GM20000 (cell line): ENCODE data around the gene SERPINA5.
"Not testable (repeated sequence)": the region's sequence is repeated elsewhere in the genome, so short reads cannot be mapped to it uniquely, and the experiment has no call there.

Experiments
- DNase-seq: peaks from one replicate; pipeline ENCODE4 v3.0.0; 2012; ENCODE audit warnings: low spot score
- TF ChIP-seq, protein P1 (sequence below): IDR thresholded peaks from 2 replicates; pipeline ENCODE4 v1.5.1; 2012; ENCODE audit warnings: mild to moderate bottlenecking, control low read depth; ENCODE audit errors: extremely low read depth, missing control alignments

Gene SERPINA5

DNA sequence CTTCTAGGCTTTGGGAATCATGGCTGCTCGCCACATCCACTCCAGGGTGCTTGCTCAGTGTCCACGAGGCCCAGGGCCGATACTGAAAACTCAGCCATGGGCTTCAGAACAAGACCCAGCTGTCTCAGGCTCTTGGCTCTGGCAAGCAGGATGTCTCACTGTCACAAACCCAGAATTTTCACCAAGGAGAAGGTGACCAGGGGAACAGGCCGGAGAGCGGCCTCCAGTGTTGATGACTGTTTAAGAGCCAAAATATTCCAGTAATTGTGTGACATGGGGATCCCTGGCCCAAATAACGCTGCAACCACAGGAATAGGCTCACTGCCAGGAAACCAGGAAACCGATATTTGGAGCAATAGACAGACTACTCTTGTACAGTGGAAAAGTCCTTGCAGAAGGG lies 9.8 kb upstream of the SERPINA5 start:
- no peak for DNase-seq
- TF ChIP-seq, protein P1, sequence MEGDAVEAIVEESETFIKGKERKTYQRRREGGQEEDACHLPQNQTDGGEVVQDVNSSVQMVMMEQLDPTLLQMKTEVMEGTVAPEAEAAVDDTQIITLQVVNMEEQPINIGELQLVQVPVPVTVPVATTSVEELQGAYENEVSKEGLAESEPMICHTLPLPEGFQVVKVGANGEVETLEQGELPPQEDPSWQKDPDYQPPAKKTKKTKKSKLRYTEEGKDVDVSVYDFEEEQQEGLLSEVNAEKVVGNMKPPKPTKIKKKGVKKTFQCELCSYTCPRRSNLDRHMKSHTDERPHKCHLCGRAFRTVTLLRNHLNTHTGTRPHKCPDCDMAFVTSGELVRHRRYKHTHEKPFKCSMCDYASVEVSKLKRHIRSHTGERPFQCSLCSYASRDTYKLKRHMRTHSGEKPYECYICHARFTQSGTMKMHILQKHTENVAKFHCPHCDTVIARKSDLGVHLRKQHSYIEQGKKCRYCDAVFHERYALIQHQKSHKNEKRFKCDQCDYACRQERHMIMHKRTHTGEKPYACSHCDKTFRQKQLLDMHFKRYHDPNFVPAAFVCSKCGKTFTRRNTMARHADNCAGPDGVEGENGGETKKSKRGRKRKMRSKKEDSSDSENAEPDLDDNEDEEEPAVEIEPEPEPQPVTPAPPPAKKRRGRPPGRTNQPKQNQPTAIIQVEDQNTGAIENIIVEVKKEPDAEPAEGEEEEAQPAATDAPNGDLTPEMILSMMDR = no peak

DNA sequence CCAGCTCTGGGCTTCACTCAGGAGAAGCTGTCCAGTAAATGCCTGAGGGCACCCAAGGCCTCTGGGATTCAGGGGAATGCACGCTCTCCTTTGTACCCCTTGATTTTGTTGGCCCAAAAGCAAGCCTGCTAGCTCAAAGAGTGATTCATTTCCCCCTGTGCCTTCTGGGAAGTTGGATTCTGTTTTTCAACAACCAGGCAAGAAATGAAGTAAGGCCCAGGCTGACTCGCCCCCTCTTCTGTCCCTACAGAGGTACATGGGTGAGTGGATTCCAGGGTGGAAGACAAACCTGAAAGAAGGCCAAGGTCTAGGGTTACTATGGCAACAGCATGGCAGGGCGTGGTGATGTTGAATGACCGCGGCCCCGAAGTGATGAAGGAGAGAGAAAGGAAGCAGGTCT lies 9.3 kb upstream of the SERPINA5 start:
- TF ChIP-seq, protein P1 = no peak
- DNase-seq = no peak

DNA sequence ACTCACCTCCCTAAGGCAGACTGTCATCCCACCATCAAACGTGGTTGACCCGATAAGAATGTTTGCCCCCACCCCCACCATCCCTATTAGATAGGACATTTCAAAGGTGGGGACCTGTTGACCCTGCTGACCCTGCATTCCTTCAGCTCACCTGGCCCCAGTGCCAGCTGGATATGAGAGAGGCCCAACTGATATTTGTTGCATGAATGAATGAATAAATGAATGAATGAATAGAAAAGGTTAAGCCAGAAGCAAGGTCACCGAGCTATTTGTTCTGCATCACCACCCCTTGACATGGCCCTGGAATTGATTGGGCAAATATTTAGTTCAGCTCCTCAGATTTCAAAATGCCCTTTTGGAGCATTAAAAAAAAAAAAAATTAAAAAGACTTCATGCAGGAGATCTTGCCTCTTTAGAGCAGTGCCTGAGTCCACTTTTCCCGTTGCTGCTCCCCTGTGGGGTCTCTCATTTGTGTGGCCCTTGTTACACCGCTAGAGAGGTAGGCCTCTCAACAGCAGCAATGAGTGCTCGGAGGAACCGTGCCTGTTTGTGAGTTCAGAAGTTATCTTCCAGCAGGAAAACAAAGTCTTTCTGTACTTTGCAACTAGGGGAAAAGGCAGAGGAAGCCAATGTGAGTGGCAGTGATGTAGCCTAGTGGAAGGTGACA lies 8.5 kb upstream of the SERPINA5 start:
- TF ChIP-seq, protein P1 = no peak
- no peak for DNase-seq

DNA sequence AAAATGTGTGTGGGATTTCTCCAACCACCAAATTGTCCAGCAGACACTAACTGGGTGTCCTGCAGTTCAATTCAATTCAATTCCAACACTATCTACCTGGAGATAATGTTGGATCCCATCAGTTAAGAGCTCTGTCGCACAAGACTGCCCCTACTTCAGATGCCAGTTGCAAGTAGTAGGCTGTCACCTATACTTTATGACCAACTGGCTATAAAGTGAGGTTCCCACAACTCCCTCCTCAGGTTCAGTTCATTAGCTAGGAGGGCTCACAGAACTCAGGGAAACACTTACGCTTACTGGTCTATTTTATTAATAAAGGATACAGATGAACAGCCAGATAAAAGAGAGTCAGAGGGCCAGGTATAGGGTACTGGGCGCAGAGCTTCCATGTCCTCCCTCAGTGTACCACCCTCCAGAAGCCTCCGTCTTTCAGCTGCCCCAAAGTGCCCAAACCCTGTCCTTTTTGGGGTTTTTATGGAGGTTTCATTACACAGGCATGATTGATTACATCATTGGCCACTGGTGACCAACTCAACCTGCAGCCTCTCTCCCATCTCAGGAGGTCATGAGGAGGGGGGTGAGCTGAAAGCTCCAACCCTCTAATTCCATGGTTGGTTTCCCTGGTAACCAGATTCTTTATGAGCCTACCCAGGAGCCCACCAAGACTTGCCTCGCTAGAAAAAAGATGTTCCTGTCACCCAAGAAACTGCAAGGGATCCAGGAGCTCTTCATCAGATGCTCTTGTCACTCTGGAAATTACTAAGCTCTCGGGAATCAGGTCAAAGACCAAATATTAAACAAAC lies 7.5 kb upstream of the SERPINA5 start:
- TF ChIP-seq, protein P1 = no peak
- DNase-seq = no peak

DNA sequence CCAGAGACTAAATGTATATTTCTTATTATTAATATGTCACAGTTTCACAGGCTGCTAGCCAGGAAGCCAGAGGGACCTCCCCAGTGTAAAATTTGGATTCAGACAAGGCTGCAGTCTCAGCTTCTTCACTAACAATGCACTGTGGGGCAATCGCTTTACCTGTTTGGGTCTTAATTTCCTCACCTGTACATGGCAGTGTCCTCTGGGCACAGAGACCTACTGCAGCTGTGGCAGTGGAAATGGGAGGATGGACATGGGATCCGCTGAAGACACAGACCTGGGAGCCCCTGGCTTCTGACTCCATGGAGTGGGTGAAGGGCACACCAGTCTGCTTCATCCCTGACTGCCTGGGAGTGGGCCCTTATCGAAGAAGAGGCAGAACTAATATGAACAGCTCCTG lies 6.9 kb upstream of the SERPINA5 start:
- no peak for DNase-seq
- TF ChIP-seq, protein P1 = no peak

DNA sequence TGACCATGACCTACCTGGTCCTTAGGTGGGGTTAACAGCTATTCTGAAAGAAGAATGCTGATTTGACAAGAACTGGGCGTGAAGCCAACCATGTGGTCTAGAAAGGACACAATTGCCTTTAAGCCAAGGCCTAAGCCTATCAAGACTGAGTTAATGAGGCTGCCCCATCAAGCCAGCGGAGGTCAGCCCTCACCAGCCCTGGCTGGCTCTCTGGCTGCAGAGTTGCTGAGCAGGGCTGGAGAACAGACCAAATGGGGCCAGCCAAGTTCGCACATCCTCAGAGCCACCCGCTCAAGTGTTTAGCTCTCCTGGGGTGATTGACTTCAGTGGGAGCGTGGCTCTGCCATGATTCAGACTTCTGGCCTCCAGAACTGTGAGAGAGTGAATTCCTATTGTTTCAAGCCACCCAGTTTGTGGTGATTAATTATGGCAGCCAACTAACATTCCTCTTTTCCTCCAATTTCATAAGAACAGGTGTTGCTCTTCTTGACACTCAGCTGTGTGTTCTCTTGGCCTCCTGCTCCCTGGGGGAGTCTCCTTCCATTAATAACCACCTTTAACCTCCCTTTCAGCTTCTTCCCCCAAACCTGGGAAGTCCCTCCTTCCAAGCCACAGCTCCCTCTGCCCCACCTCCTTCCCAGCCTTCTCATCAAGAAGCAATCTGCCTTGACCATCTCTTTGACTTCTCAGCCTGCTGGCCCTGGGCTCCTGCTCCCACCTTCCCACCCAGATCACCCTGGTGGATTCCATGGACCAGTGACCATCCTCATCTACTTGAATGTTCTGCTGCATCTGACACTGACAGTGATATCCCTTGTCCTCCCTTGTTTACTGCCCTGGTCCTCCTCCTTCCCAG lies 5.3 kb upstream of the SERPINA5 start:
- TF ChIP-seq, protein P1 = no peak

DNA sequence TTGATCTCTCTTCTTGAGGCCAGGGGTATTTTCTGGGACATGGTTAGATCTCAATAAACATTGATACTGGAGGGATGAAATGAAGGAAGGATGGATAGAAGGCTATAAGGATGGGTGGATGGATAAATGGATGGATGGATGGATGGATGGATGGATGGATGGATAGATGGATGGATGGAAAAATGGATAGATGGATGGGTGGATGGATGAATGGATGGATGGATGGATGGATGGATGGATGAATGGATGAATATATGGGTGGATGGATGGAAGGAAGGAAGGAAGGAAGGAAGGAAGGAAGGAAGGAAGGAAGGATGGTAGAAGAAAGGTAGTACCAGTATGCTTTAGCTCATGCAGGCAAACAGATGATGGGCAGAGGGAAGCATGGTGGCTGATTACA lies 3.8 kb upstream of the SERPINA5 start:
- not testable (repeated sequence) for DNase-seq

More for the DNA sequence above, 5.3 kb upstream of the SERPINA5 start:
- no peak for DNase-seq
